Caki2 (cell line): Measurements from ENCODE around the gene GVQW3. TPM values are rescaled to one million over a fixed set of nuclear protein-coding genes. Genes with fewer than 3 reads are reported as not detected.
A peak's percentile ranks its signal among the peaks of the same experiment; 100 is the strongest.
"Not testable (repeated sequence)": the region's sequence is repeated elsewhere in the genome, so short reads cannot be mapped to it uniquely, and the experiment has no call there.

Source experiments
- DNase-seq: peaks from one replicate; pipeline ENCODE4 v3.0.0-alpha.2; 2015; ENCODE audit warnings: low read depth
- in situ Hi-C: cut with HindIII; loops from 2 replicates; pipeline ENCODE4 v1.10.0; 2016; ENCODE audit warnings: low sequenced_read_pairs, low pct_unique_long_range_greater_than_20kb, mixed read lengths
- total RNA-seq: library from RNA; depleted of rRNA; stranded (reverse); fragments of >200 nt; shearing (Covaris generic); gene quantifications from 2 replicates; pipeline ENCODE4 v1.2.3, GENCODE V29; 2014; ENCODE audit warnings: low replicate concordance

GVQW3 gene
- total RNA-seq, 1 experiment from 2014 or later, result 0.34 TPM

DNA sequence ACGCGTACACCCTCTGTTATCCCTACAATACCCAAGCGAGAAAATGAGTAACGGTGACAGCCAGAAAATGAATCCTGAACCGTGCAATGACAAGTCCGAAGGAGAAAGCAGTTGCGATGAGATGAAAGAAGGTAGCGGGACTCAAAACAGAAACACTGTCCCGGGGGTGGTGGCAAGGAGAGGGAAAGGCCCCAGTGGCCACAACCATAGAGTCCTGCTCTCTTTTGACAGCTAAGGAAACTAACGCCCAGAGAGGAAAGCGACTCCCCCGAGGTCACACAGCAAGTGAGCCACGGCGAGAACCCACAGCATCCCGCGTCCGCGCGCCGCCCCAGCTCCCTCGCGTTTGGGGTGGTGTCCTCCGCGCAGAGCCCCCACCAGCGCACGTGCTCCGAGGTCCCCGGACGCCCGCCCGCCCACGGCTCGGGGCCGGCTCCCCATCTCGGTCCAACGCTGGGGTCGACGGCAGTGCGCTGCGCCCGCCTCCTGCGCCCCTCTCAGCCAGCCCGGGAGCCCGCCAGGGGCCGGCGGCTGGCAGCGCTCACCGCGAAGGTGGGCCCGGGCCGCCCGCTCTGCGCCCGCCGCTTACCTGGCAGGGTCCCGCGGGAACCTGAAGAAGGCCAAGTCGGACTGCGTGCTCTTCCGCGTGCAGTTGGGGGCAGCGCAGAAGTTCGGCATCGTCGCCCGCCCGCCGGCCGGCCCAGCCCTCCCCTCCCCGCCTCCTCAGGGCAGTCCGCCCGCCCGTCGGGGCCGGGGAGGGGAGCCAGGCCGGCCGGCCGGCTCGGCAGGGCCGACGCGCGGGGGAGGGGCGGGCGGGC, 755 bp upstream of the GVQW3 start:
- peak; percentile 6 for DNase-seq
- in situ Hi-C loops, result no loop called here

DNA sequence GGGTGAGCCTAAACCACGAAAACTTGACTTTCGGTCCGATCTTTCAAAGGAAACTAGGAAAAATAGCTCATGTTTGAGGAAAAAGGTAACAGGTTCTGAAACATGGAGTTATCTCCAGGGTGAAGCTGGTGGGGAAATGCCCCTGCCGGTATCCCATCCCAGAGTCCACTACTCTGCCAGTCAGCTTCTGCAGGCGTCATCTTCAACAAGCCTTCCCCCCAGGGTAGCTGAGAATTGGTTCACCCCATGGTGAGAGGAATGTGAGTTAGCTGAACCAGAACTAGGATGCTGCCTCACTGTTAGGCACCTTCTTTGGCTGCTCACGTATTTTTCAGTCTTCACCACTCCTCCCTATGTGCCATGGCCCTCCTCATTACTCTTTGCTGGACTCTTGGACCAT, 1.1 kb downstream of the GVQW3 start:
- in situ Hi-C loops, result no loop called here
- DNase-seq, result no peak

DNA sequence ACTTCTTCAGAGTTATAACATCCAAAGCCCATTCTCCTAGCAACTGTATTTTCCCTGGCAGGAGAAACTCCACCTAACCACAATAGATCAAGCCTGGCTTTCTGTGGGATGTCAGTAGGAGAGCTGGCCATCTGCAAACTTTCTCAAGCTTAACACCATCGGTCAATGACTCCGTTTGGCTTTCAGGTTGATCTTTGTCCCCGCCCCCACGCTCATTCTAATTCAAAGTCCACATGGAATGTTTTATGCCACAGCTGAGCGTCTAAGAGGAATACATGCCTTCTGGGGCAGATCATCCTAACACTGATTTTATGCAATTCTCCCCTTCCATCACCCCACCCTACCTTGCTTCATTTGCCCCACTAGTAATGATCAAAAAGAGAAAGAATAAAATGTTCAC, 4.8 kb downstream of the GVQW3 start:
- in situ Hi-C loops, result no loop called here
- DNase-seq, result no peak

DNA sequence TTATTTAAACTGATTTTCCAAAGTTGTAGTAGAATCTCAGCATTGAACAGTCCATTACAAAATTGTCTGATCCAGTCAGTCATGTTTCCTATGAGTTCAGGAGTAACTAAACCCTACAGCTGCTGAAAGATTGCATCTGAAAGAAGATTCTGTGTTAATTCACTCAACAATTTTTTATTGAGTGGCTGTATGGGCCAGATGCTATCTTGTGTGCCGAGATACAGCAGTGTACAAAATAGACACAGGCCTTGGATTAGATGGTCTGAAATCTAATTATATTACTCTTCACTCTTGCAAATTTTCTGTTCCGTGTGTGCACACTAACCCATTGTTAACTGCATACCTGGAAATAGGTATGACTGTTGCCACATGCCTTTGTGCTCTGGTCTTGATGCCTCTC, 7.3 kb downstream of the GVQW3 start:
- DNase-seq, result no peak
- in situ Hi-C loops, result no loop called here

DNA sequence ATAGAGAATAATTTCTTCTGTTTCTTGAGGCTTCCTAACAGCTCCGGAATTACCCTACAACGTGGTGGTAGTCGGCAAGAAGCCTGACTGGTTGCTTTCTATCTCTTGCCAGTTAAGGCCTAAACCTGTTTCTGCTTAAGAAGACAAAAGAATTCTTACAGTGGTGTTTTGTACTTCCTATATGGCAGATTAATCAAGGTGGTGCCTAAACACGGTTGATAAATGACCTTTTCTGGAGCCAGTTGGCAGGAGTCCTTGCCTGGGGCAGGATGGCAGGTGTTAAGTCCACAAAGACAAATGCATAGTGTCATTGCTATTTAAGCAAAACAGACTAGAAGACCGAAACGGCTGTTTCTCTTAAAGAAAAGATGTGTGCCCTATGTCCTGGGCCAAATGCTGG, 9.9 kb downstream of the GVQW3 start:
- no peak for DNase-seq
- in situ Hi-C loops, result no loop called here

DNA sequence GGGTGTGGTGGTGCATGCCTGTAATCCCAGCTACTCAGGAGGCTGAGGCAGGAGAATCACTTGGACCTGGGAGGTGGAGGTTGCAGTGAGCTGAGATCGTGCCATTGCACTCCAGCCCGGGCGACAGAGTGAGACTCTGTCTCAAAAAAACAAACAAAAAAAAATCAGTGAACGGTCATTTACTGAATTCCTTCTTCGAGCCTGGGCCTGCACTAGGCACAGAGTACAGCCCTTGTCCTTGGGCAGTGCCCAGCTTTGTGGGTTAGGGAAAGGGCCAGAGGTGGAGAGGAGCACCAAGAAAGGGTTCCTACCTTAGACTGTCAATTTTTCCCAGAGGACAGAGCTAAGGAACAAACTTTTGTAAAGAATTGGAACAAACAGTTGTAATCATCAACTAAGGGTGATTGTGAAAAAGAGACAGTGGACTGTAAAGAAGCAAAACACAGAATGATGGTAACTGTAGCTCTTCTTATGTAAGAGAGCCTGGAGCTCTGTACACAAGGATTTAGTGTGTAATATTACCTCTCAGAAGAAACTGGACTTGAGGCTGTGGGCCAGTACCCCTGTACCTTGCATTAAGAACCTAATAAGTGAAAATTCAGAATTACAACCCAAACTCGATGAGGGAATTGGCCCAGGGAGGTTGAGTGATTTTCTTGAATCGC, 10.8 kb downstream of the GVQW3 start:
- in situ Hi-C loops, result no loop called here
- DNase-seq, result no peak

DNA sequence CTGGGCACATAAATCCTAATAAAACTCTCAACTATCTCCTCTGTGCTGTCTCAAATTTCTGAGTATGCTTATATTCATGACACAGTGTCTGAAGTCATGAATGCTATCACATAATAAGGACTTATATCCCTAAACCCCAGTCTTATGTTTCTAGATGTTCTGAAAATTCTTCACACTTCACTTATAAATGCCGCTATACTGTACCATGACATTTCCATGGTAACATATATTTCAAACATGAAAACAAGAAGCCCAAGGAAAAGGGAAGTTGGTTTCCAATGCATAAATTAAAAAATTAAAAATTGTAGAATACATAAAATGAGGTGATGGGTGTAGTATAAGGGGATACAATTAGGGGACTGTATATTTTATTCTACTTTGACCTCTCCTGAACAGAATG, 11.7 kb downstream of the GVQW3 start:
- no peak for DNase-seq
- in situ Hi-C loops, result no loop called here

DNA sequence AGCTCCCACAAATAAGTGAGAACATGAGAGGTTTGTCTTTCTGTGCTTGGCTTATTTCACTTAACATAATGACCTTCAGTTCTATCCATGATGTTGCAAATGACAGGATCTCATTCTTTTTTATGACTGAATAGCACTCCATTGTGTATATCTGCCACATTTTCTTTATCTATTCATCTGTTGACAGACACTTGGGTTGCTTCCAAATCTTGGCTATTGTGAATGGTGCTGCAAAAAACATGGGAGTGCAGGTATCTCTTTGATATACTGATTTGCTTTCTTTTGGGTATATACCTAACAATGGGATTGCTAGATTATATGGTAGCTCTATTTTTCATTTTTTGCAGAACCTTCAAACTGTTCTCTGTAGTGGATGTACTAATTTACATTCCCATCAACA, 13.3 kb downstream of the GVQW3 start:
- in situ Hi-C loops, result no loop called here
- no peak for DNase-seq

DNA sequence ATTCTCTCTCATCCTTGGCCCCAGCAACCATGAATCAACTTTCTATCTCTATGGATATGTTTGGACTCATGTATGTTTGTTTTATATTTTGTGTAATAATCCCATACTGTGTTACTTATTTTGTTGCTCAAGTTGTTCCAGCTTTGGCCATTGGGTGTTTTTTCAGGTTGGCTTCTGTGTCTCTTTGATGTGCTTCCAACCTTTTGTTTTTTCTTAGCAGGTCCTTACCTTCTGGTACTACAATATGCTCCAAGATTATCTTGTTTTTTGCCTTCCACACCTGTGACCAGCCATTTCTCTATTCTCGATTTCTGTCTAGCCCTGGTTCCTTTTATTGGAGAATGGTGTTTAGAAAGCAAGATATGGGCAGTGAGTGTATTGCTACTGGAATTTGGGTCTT, 14.2 kb downstream of the GVQW3 start:
- no peak for DNase-seq
- in situ Hi-C loops, result no loop called here

DNA sequence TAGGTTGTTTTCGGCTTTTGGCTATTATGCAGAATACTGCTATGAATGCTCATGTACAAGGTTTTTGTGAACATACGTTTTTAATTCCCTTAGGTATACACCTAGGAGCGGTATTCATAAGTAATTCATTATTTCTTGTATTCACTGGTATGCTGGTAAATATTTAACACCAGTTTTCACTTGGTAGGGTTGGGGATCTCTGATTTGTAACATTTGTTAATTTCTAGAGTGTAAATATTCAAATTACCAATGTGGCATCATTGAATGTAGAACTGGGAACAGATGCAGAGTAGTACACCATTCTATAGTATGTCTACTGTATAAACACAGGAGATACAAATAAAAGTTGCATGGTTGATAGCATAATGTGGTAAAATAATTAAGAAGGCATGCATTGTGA, 16.3 kb downstream of the GVQW3 start:
- no peak for DNase-seq
- in situ Hi-C loops, result no loop called here

DNA sequence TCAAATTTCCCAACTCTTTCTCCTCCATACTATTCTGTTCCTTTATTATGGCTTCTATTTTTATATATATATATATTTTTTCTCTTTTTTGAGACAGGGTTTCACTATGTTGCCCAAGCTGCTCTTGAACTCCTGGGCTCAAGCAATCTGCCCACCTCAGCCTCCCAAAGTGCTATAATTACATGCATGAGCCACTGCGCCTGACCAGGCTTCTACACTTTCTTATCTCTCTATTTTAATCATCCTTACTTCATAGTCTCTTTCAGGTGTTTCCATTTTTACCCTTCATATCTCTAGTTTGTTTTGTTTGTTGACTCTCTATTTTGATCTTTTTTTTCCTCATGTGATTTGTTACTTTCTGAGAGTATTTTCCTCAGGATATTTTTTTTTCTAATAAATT, 19.8 kb downstream of the GVQW3 start:
- DNase-seq, result no peak
- in situ Hi-C loops, result no loop called here

DNA sequence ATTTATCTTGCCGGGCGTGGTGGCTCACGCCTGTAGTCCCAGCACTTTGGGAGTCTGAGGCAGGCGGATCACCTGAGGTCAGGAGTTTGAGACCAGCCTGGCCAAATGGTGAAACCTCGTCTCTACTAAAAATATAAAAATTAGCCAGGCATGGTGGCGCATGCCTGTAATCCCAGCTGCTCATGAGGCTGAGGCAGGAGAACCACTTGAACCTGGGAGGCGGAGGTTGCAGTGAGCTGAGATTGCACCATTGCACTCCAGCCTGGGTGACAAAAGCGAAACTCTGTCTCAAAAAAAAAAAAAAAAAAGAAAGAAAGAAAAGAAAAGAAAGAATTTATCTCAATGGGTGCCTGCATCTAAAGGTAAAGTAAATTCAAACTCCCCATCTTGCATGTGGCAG, 20.4 kb downstream of the GVQW3 start:
- DNase-seq, in situ Hi-C loops: not testable (repeated sequence)

DNA sequence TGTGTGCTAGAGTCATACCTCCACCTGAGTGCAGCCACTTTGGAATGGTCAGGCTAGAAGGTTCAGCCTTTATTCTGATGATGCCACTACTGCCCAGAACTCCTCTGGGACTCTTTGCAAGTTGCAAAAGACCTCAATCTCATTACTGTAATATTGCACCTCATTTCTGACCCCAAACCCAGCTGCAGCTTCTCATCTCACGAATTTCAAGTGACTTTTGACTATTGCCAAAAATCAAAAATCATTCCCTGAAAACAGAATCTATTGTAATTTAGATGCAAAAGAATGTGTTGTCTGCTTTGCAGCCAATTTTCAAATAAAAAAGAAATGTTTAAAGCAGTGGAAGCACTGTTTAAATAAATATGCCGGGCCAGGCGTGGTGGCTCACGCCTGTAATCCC, 25.2 kb downstream of the GVQW3 start:
- DNase-seq, result no peak
- in situ Hi-C loops, result no loop called here

DNA sequence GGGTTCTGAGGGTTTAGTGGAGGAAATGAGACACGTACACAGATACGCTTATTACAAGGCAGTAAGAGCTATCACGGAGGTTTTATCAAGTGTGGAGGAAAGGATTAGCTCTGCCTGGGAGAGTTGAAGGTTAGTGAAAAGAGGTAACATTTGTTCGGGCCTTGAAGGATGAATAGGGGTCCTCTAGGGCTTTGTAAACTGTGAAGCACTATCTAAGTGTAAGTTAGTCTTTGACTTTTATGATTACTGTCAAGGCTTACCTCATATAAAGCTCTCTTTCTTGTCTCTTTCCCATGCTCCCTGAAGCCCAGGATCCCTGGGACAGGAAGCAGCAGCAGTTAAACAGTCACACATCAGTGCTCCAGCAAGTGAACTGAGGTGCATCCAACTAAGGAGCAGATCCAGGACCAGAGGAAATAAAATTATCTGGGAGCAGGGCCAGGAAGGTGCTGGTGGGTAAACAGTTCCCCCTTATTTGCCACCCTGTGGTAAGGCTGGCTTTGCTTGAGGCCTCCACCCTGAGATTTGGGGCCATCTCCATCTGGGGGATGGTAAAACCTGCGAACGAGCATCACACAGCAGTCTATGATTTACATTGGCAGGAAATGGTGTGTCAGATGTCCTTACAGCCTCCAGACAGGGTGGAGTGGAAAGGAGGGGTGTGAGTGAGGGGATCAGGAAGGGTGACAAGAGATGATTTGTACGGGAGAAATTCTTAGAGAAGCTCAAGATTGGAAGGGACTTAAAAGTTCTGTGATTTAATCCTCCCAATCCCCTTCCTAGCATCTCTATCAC, 27.2 kb downstream of the GVQW3 start:
- peak; percentile 76 for DNase-seq
- in situ Hi-C loops, result no loop called here

DNA sequence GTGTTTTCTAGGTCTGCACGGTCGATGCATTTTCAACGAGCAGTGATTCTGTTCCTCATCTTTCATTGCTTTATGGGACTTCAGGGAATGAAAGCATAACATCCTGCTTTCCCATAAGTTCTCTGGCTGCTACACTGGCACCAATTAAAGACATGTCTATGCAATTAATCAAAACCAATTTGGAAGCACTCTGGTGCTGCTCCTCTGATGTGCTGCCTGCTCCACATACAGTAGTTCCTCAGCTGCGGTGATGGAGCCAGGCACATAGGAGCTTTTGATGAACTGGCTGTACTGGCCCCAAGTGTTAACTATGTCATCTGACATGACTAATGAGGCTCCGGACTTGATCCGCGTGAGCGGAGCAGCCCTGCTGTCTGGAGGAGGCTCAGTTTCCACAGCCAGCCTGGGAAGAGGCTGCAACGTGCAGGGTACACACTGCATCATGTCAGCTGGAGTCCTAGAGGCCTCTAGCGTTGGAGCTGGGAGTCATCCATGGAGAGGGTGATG, 29.8 kb downstream of the GVQW3 start:
- in situ Hi-C loops, result no loop called here
- peak; percentile 11 for DNase-seq

DNA sequence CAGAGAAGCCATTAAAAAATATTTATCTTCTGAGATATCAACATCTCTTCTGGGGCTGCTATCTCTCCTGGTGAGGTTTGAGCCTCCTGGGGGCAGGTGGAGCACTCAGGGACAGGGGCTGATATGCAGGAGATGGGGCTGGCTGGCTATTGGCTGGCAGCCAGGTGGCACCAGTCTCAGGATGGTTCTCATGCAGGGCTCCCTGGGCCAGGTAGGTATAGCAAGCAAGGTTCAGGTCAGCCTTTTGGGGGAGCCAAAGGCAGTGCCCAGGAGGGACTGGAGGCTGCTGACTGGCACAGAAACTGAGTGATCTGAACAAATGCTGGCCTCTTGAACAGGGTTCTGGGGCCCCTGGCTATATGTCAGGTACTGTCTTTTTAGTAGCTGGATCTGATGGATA, 34.0 kb downstream of the GVQW3 start:
- in situ Hi-C loops, result no loop called here

DNA sequence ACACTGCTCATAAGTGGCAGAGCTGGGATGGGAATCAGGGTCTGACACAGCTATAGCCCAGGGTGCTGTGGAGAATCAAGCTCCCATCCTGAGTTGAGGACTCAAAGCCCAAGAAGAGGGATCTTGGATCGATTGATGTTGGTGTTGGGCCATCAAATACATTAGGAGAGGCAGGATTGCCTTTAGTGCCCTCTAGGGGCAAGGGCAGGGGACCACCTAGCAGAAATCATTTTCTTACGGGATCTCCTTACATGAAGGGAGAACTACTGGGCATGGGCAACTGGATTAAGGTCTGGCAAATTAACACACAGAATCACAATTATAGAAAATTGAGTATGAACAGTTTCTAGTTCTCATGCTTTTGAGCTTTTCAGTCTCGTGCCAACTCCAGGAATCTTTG, 38.8 kb downstream of the GVQW3 start:
- in situ Hi-C loops, result no loop called here
- DNase-seq, result no peak

More for the DNA sequence above, 34.0 kb downstream of the GVQW3 start:
- DNase-seq, result no peak

DNA sequence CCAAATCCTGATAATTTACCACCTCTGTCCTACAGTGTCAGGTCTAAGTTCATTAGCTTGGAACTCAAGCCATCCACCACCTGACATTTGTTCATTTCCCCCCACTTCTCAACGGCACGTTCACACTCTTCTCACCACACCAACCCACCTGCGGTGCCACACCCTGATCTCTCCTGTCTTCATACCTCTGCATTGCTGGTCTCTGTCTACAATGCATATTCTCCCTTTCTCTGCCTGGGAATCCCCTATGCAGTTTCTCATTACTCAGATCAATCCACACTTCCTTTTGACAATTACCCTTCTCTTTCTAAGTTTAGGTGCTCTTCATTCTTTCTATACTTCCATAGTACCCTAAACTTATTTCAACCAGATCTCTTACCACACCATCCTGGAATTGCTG, 43.3 kb downstream of the GVQW3 start:
- in situ Hi-C loops, result no loop called here
- DNase-seq, result no peak

DNA sequence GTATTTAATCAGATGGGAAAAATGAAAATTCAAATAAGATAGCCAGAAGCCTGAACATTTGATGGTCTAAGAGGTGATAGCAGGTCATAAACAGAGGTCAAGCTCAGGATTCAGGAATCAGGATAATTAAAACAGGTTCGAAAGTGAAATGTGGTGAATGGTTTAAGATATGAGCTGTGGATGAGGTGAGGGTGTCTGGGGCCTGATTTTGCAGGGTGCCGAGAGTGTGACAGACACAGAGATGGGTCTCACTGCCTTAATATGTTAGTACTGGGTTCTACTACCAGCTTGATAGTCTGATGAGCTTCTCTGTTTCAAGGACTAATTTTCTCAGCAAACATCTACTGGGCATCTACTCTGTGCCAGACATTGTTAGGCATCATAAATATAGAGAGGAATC, 43.8 kb downstream of the GVQW3 start:
- DNase-seq, result no peak
- in situ Hi-C loops, result no loop called here
